Stimulated activated CD4-positive, alpha-beta T cell treated with anti-CD3 and anti-CD28 coated beads, Interleukin-4, amount 100 ng/mL, for 48 hours (primary cell): ENCODE results near the gene KRTAP10-2.

Experiments used
- DNase-seq, 2 donors: peaks; one replicate each; pipeline ENCODE4 v3.0.0-alpha.2; 2020; ENCODE audit warnings: low read depth in 2 of 2

Gene KRTAP10-2

GRCh38 chr21:44526096-44526997 is 25.0 kb downstream of the KRTAP10-2 start:
- DNase-seq = no peak

- DNase-seq = no peak
Measured at GRCh38 chr21:44525391-44526095, 25.8 kb downstream of the KRTAP10-2 start.

- no peak for DNase-seq
Measured at GRCh38 chr21:44524414-44525371, 26.6 kb downstream of the KRTAP10-2 start.

DNA sequence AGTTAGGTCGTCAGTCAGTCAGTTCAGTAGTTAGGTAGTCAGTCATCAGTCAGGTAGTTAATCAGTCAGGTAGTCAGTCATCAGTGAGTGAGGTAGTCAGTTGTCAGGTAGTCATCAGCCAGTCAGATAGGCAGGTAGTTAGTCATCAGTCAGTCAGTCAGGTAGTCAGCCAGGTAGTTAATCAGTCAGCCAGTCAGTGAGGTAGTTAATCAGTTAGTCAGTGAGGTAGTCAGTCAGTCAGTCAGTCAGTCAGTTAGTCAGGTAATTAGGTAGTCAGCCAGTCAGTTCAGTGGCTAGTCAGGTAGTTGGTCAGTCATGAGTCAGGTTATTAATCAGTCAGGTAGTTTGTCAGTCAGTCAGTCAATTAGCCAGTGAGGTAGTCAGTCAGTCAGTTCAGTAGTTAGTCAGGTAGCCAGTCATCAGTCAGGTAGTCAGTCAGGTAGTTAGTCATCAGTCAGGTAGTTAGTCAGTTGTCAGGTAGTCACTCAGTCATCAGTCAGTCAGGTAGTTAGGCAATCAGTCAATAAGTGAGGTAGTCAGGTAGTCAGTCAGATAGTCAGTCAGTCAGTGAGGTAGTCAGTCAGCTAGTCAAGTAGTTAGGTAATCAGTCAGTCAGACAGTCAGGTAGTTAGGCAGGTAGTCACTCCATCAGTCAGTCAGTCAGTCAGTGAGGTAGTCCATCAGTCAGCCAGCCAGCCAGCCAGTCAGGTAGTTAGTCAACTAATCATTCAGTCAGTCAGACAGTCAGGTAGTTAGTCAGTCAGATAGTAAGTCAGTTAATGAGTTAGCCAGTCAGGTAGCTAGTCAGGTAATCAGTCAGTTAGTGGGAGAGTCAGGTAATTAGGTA is 27.5 kb downstream of the KRTAP10-2 start:
- no peak for DNase-seq

DNA sequence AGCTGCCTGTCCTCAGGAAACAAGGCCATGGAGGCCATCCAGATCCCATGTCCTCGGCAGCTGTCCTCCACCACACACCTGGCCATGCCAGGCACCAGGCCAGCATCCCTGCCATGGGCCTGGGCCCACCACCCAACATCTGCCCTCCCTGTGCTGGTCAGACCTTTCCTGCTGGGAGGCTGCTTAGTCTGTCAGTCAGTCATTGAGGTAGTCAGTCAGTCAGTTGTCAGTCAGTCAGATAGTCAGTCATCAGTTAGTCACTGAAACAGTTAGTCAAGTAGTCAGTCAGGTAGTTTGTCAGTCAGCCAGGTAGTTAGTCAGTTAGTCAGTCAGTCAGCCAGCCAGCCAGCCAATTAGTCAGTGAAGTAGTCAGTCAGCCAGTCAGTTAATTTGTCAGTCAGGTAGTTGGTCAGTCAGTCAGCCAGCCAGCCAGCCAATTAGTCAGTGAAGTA is 28.5 kb downstream of the KRTAP10-2 start:
- DNase-seq = no peak

DNA sequence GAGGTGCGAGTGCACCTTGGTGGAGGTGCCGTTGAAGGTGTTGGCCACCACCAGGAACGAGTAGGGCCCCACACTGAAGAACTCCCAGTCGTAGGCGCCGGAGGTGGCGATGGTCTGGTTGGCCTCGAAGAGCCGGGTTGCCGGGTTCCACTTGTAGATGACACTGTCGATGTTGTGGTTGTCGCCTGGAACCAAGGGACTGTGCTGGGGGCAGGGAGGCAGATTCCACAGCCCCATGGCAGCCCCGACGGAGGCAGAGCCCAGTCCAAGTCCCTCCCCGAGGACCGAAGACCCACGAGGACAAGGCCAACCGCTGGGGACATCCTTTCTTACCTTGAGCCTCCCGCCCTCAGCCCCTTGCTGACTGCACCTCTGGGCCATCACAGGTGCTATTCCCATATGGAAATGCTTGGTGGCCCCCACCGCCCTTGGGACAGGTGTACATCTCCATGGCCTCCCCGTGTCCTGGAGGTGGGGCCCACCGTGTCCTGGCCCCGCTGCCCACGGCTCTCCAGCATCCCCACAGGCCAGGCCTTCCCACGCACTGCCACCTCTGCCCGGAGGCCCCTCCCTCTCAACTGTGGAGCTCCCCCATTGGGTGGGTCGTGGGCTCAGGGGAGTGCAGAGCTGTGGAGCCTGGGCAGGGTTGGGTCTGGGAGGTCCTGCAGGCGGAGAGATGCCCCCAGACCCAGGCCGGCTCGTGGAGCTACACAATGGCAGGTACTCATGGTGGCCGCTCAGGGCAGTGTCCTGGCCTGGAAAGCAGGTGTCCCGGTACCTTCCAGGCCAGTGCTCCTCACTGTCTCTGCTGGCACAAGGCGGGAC is 29.2 kb downstream of the KRTAP10-2 start:
- no peak for DNase-seq

DNA sequence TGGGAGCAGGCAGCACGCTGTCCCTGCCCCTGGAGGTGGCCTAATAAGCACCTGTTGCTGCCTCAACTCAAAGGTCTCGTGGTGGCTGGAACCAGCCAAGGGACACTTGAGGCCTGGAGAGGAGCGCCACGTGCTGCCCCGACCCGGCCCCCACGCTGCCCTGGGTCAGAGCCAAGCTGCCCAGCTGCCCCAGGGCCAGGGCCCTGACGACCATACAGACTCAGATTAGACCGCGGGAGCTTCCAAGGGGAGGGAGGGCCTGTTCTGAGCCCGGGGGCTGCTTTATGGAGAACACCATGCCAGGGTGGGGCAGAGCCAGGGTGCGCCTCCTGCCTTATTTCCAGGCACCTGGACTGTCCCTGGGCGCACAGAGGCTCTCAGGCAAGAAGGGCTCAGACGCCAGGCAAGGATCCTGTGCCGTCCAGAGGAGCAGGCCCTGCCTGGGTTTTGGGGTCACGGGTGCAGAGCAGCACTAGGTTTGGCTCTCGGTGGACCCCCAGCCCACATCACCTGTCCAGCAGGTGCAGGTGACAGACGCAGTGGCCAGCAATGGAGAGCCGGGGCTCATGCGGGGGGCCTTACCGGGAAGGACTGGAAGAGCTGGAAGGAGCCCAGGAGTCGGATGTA is 29.9 kb downstream of the KRTAP10-2 start:
- DNase-seq = no peak

DNA sequence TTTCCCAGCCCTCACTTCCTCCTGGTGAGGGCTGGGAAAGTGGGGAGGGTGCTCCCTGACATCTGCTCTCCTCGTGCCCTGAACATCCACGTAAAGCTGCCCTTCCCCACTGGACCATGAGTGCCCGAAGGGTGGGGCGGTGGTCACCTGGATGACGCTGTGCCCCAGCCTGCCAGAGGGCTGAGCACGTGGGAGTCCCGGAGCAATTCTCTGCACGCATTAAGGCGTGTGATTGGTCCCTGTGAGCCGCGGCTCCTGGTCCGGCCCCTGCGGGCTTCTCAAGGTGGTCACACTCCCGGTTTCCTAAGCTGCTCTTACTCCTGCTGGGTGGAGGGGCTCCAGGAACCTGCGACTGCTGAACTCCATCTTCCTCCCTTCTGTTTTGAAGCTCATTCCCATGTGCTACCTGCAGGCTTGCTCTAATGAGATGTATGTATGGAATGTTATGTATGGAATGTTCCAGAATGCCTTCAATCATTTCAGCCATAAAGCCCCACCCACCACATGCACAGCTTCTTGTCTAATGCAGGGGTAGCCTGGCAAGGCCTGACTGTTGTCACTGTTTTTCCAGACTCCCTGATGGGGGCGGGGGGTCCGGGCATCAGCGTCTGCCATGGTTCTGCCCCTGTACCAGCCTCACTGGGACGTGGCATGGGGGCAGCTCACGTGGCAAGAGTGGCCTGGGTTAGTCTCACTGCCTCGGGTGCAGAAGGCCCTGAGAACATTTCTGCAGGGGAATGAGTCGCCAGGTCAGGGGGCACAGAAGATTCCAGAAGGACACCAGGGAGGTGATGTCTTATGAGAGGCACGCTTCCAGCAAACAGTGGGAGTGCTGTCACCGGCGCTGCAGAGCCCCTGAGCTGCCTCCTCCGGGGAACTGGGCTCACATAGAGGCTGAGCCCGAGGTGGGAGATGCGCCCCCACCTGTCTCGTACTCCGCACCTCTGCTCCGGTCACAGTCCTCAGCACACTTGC is 30.7 kb downstream of the KRTAP10-2 start:
- DNase-seq = no peak

DNA sequence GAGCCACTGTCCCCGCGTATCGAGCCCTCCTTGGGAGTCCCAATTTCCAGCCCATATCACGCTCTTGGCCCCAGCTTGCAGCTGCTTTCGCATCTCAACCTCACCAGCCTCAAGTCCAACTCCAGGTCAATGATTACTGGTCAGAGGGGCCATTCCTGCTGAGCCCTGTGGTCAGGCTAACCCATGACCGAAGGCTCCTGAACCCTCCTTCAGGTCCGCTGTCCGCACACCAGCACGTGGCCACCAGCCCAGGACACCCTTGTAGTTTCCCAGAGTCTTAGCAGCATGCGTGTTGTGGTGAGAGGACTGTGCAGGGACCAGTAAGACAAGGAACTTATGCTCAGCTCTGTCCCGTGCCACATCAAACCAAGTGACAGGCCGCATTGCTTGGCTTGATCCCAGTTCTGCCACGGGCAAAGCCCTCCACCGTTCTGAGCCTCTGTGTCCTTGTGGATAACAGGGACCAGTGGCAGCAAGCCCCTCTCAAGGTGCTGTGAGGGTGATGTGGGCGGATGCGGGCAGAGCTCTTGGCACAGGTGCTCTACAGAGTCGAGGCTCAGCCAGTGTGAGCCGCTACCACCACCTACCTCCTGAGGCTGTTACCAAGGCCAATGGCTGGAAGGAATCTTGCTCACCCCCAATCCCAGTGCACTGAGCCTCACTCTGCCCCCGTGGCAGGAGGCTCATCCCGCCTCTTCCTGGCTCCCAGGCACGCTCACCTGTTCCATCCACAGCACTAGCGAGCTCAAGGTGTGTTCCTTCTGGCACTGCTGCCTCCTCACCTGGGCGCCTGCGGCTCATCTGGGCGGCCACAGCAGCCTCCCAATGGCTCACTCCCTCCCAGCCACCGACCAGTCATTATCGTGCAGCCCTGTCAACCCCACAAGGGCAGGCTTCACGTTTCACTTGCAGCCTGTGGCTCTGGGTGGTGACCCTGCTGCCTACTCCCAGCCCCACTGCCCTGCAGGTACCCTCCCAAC is 31.7 kb downstream of the KRTAP10-2 start:
- no peak for DNase-seq

GRCh38 chr21:44518686-44519085 is 32.6 kb downstream of the KRTAP10-2 start:
- no peak for DNase-seq

DNA sequence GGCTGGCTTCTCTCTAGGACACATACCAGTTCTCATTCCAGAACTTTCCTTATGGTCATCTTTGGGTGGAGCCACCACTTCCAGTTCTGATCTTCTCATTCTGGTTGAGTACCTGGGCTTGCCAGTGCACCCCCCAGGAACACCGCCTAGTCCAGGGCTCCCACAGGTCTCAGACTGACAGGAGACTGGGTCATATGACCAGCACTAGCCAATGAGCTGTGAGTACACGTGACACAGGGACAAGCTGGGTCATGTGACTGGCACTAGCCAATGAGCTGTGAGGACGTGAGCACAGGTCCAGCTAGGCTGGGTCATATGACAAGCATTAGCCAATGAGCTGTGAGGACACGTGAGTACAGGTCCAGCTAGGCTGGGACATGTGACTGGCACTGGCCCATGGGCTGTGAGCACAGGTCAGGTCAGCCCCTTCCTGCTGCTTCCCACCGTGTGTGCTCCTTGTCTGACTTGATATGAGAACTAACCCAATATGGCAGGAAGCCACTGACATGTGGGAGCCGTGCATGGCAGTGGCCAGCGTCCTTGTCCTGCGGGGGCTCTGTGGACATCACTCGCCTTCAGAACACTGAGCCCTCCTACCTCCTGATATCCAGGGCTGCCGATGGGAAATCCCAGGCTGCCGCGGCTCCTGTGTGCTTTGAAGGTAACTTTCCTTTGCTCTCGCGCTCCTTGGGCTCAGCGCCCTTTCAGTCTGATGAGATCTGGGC is 34.0 kb downstream of the KRTAP10-2 start:
- DNase-seq = peak; percentile 20 to 41

GRCh38 chr21:44516828-44517174 is 34.5 kb downstream of the KRTAP10-2 start:
- no peak for DNase-seq

GRCh38 chr21:44516342-44516741 is 35.0 kb downstream of the KRTAP10-2 start:
- DNase-seq = no peak

DNA sequence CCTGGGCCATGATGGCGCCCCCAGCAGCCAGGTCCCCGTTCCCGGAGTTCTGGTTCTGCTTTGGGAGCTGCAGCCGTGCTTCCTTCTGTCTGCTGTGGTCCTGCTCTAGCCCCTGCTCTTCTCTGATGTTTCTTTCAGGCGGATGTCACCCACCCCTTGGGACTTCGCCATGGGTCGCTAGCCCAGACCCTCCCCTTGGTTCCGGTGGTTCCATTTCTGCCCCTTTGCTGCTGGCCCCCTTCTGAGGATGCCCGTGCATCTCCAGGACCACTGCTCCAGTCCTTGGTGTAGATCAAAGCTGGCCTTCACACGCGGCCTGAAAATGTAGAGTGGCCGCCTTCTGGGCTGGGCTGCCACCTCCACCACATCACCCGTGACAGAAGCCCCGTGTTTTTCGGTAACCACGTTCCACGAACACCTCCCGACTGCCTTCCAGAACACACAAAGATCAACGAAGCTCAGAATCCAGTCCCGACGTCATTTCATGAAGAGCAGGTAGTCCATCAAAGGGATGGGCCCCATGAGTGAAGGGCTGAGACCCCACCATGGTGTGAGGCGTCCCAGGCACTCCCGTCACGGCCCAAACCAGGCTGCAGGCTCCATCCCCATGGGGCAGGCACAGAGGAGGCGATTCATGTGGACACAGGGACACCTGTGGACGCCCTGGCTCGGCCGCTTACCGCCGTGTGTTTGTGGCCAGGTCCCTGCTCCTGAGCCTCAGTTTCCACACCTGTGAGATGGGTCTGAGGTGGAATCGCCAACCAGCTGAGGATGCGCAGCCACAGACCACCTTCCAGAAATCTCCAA is 35.7 kb downstream of the KRTAP10-2 start:
- no peak for DNase-seq

- no peak for DNase-seq
Measured at GRCh38 chr21:44514746-44515358, 36.5 kb downstream of the KRTAP10-2 start.
